ENCODE measurements around the gene PRKCB. TPM values are rescaled to one million over a fixed set of nuclear protein-coding genes. Genes with fewer than 3 reads are reported as not detected.

The PRKCB gene
- total RNA-seq, result not detected in 2 replicates

DNA sequence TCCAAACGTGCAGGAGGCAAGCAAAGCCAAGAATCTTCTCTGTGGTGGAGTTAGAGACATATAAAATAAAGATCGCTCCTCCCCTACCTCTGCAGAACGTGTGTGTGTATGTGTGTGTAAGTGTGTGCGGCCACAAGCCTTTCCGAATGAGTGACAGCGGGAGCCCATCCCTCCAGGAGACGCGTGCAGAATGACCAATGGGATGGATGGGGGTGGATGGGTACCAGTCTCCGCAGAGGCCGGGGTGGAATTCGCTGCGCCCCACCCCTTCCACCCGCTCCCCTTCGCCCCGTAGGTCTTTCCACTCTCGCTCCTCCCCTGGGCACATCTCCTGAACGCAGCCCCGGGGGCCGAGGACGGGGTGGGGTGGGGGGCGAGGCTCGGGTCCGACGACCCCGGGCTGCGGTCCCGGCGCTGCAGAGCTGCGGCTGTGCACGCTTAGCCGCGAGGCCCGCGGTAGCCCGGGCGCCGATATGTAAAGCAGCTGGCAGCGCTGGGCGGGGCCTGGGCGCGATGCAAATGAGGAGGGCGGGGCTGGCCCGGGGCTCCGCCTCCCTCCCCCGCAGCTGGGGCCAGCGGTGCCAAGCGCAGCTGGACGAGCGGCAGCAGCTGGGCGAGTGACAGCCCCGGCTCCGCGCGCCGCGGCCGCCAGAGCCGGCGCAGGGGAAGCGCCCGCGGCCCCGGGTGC is at the start of gene PRKCB:
Gene PRKCB (plus strand): TSS at position 594 of the 688 bp plus-strand sequence.
- DNase-seq (ENCODE audit: low read depth, low spot score), result no peak

DNA sequence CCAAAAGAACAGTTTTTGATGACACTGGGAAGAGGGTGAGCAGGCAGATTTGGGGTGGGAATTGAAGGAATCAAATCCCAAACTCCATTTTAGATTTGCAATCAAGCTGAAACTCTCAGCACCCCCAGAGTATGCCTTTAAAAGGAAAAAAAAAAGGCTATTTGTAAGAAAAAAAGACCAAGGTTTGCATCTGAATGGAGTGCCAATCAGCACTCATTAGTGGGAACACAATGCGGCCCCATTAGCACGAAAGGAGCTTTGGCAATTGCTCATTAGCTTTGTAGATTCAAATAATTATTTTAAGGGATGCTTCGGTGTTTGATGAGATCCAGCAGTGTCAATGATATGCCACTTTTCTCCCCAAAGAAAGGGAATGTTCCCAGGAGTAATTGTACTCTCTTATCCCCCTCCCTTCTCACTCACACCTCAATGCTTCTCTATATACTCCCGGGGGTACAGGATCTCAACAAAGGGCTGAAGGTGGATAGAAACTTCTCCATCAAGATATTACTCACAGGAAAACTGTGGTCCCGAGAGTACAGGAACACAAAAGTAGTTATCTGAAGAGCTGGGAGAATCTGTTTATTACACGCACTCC is 48.7 kb upstream of the PRKCB start:
- no peak for DNase-seq (ENCODE audit: low read depth, low spot score)

DNA sequence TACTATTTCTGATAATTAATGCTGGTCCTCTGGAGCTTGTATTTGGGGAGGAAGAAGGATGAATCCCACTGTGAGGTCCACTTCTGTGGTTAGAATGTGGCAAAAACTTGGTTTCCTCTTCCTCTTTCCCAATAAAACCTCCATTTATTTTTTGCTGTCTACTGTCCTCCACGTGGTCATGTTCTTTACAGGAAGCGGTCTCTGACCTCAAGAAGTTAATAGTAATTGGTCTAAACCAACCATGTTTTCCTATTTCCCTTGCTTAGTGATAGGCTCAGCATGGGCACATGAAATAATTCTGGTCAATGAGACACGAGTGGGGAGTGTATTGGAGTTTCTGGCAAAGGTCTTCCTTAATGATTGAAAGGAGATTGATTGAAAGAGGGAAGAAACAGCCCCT is 47.1 kb upstream of the PRKCB start:
- DNase-seq (ENCODE audit: low read depth, low spot score), result no peak

DNA sequence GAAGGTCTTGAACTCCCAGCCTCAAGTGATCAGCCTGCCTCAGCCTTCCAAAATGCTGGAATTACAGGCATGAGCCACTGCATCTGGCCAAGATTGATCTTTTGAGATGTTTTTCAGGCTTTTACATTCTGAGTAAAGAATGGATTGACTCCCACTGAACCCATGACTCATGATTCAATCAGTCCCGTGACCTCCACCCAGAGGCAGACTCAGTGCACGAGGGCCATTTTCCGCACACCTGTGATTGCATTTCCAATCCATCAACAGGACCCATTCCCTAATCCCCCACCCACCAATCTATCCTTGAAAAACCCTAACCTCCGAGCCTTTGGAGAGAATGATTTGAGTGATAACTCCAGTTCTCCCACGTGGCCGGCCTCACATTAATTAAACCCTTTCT is 40.4 kb upstream of the PRKCB start:
- DNase-seq (ENCODE audit: low read depth, low spot score), result no peak

DNA sequence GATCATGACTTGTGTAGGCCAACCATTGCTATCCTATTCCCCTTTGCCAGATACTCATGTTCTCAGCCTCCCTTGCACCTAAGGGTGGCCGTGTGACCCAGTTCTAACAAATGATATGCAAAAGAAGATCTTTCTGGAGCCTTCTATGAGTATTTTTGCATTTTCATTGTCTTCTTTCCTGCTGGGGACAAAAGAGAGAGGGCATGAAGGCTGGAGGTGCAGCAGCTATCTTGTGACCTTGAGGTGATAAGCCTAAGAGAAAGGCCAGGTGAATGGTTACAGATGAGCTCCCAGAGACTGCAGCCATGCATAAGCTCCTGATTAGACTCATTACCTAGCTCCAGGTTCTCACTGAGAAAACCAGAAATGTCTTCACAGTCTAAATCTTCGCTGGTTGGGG is 38.8 kb upstream of the PRKCB start:
- no peak for DNase-seq (ENCODE audit: low read depth, low spot score)

GRCh38 chr16:23801378-23801777 is 34.4 kb upstream of the PRKCB start:
- peak; percentile 8 for DNase-seq (ENCODE audit: low read depth, low spot score)

- DNase-seq (ENCODE audit: low read depth, low spot score), result no peak
Observed at GRCh38 chr16:23802776-23803175, 33.0 kb upstream of the PRKCB start.

- no peak for DNase-seq (ENCODE audit: low read depth, low spot score)
Observed at GRCh38 chr16:23803591-23804123, 32.1 kb upstream of the PRKCB start.

- no peak for DNase-seq (ENCODE audit: low read depth, low spot score)
Observed at GRCh38 chr16:23807028-23807427, 28.8 kb upstream of the PRKCB start.

DNA sequence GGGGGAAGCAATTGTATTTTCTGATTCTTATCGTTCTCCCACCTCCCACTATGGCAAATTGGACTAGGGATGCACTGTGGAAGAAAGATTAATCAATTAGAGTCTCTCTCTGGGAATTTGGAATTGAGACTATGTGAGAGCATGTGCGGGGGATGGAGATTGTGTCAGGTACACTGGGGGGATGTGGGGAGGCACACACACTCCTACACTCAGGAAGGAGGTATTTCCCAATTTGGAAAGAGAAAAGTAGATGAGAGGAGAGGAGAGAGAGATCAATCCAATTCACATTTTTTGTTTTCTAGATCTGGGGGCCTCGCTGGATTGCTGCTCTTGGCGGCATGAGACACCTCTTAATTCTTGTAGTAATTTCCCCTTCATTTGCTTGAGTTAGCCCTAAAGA is 14.3 kb upstream of the PRKCB start:
- DNase-seq (ENCODE audit: low read depth, low spot score), result no peak

DNA sequence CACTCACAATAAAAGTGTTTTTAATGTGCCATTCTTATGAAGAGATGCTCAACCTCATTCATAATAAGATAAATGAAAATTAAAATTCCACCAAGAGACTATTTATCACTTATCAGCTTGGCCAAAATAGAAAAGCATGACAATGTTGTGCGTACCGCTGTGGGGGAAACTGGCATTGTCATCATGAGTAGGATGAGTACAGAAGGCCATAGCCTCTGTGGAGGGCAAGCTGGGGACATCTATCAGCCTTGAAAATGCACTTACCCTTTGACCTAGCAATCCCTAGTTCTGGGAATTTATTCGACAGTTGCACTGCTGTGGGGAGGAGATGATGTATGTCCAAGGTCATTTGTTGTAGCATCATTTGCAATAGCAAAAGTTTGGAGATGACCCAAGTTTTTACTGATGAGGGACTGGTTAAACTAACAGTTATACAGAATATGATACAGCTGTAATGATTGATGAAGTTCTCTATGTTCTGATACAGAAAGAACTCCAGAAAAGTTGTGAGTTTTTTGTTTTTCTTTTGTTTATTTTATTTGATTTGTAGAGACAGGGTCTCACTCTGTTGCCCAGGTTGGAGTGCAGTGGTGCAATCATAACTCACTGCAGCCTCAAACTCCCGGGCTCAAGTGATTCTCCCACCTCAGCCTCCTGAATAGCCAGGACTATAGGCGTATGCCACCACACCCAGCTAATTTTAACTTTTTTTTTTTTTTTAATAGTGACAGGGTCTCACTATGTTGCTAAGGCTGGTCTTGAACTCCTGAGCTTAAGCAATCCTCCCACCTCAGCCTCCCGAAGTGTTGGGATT is 13.7 kb upstream of the PRKCB start:
- DNase-seq (ENCODE audit: low read depth, low spot score), result no peak

- no peak for DNase-seq (ENCODE audit: low read depth, low spot score)
Observed at GRCh38 chr16:23823475-23824384, 12.1 kb upstream of the PRKCB start.

GRCh38 chr16:23824909-23825308 is 10.9 kb upstream of the PRKCB start:
- no peak for DNase-seq (ENCODE audit: low read depth, low spot score)

GRCh38 chr16:23826528-23827045 is 9.2 kb upstream of the PRKCB start:
- no peak for DNase-seq (ENCODE audit: low read depth, low spot score)

GRCh38 chr16:23827057-23827456 is 8.7 kb upstream of the PRKCB start:
- no peak for DNase-seq (ENCODE audit: low read depth, low spot score)

DNA sequence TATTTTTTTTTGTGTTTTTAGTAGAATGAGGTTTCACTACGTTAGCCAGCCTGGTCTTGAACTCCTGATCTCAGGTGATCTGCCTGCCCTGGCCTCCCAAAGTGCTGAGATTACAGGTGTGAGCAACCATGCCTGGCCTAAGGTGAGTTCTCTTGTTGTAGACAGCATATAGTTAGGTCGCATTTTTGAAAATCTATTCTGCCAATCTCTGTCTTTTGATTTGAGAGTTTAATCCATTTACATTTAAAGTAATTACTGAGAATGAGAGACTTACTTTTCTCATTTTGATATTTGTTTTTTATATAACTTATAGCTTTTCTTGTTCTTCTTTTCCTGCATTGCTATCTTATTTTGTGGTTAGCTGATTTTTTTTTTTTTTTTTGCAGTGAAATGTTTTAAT is 6.3 kb upstream of the PRKCB start:
- no peak for DNase-seq (ENCODE audit: low read depth, low spot score)

DNA sequence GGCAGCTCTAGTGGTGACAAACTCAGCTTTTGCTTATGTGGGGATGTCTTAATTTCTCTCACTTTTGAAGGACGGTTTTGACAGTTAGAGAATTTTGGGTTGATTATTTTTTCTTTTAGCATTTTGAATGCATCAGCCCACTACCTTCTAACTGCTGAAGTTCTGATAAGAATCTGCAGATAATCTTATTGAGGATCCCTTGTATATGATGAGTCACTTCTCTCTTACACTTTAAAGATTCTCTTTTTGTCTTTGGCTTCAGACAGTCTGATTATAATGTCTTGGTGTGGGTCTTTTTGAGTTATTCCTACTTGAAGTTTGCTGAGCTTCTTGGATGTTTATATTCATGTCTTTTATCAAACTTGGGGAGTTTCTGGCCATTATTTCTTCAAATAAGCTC is 5.5 kb upstream of the PRKCB start:
- DNase-seq (ENCODE audit: low read depth, low spot score), result no peak

- no peak for DNase-seq (ENCODE audit: low read depth, low spot score)
Observed at GRCh38 chr16:23832882-23833281, 2.9 kb upstream of the PRKCB start.

- DNase-seq (ENCODE audit: low read depth, low spot score), result no peak
Observed at GRCh38 chr16:23833504-23833903, 2.3 kb upstream of the PRKCB start.

GRCh38 chr16:23833960-23834685 is 1.7 kb upstream of the PRKCB start:
- DNase-seq (ENCODE audit: low read depth, low spot score), result no peak

DNA sequence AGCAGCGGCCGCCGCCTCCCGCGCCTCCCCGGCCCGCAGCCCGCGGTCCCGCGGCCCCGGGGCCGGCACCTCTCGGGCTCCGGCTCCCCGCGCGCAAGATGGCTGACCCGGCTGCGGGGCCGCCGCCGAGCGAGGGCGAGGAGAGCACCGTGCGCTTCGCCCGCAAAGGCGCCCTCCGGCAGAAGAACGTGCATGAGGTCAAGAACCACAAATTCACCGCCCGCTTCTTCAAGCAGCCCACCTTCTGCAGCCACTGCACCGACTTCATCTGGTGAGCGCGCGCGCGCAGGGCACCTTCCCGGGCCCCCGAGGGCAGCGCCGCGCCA is 258 bp downstream of the PRKCB start:
- no peak for DNase-seq (ENCODE audit: low read depth, low spot score)
